CD4-positive, alpha-beta memory T cell (primary cell): Measurements from ENCODE around the gene INPP5J. TPM values are rescaled to one million over a fixed set of nuclear protein-coding genes. Genes with fewer than 3 reads are reported as not detected.
A peak's percentile ranks its signal among the peaks of the same experiment; 100 is the strongest.

Experiments
- CTCF ChIA-PET: fragments of 350-600 bp; sonication (Branson Sonifier 250); formaldehyde crosslinking; loops from one replicate; lab custom pipeline; 2021; ENCODE audit warnings: inconsistent platforms; ENCODE audit not compliant: partially characterized antibody; lab: Charles Lee
- POLR2A ChIA-PET: fragments of 350-600 bp; sonication (Branson Sonifier 250); formaldehyde crosslinking; loops from one replicate; lab custom pipeline; 2021; ENCODE audit not compliant: partially characterized antibody; lab: Charles Lee
- DNase-seq, 5 donors: peaks; one replicate each; pipeline versions ENCODE4 v3.0.0 to v3.0.0-alpha.2; 2020 to 2022; ENCODE audit warnings: mixed read lengths in 1 of 5
- H3K27ac ChIP-seq: one replicate; pipeline ENCODE4 v1.7.0; 2013; ENCODE audit warnings: low read depth, low read length
- H3K27me3 ChIP-seq: 2 replicates; pipeline ENCODE4 v1.7.0; 2013; ENCODE audit warnings: mild to moderate bottlenecking, low read length, moderate library complexity; ENCODE audit not compliant: insufficient read depth
- H3K36me3 ChIP-seq: 2 replicates; pipeline ENCODE4 v1.7.0; 2013; ENCODE audit warnings: mild to moderate bottlenecking, low read length, moderate library complexity; ENCODE audit not compliant: insufficient read depth
- H3K4me1 ChIP-seq: 2 replicates; pipeline ENCODE4 v1.7.0; 2013; ENCODE audit warnings: mild to moderate bottlenecking, low read length, moderate library complexity; ENCODE audit not compliant: insufficient read depth
- H3K4me3 ChIP-seq, 2 donors: one replicate each; pipeline ENCODE4 v1.7.0; 2013; ENCODE audit warnings: low read length in 2 of 2, mild to moderate bottlenecking in 1 of 2
- H3K9me3 ChIP-seq, 2 donors: one replicate each; pipeline ENCODE4 v1.7.0; 2013; ENCODE audit warnings: low read length in 2 of 2, control low read depth in 1 of 2; ENCODE audit not compliant: control insufficient read depth in 1 of 2
- H3K27ac Mint-ChIP-seq, 7 donors: one replicate each; pipeline ENCODE4 v1.8.0; 2020 to 2021; ENCODE audit warnings: mixed read lengths in 7 of 7, mild to moderate bottlenecking in 6 of 7, inconsistent platforms in 3 of 7, moderate library complexity in 3 of 7
- H3K27me3 Mint-ChIP-seq, 2 donors: one replicate each; pipeline ENCODE4 v1.8.0; 2020 to 2021; ENCODE audit warnings: mixed read lengths in 2 of 2
- H3K36me3 Mint-ChIP-seq, 2 donors: one replicate each; pipeline ENCODE4 v1.8.0; 2020 to 2021; ENCODE audit warnings: mixed read lengths in 2 of 2, inconsistent platforms in 1 of 2, mild to moderate bottlenecking in 1 of 2
- H3K4me1 Mint-ChIP-seq, 4 donors: one replicate each; pipeline ENCODE4 v1.8.0; 2020 to 2021; ENCODE audit warnings: mixed read lengths in 4 of 4, mild to moderate bottlenecking in 1 of 4
- H3K4me3 Mint-ChIP-seq, 8 donors: one replicate each; pipeline ENCODE4 v1.8.0; 2020 to 2021; ENCODE audit warnings: mixed read lengths in 8 of 8, mild to moderate bottlenecking in 7 of 8, moderate library complexity in 6 of 8, inconsistent platforms in 3 of 8
- H3K9me3 Mint-ChIP-seq, 8 donors: one replicate each; pipeline ENCODE4 v1.8.0; 2020 to 2021; ENCODE audit warnings: mixed read lengths in 8 of 8, mild to moderate bottlenecking in 5 of 8, inconsistent platforms in 3 of 8, moderate library complexity in 1 of 8
- intact Hi-C: fragments of 100-400 bp; cut with micrococcal nuclease; formaldehyde crosslinking; loops from one replicate; pipeline ENCODE4 v1.15.1; 2023
- polyA plus RNA-seq, 2 donors: library from polyadenylated mRNA; unstranded; fragments of 300-500 nt; fragmentation: Illumina TruSeq; gene quantifications; one replicate each; pipeline ENCODE4 v1.2.3, GENCODE V29; 2021
- total RNA-seq, 2 experiments: library from RNA; stranded (reverse); gene quantifications; one replicate each; pipeline ENCODE4 v1.2.3, GENCODE V29; 2021

Gene INPP5J
- total and polyA plus RNA-seq, 4 experiments from 2014 or later, result 0.15 to 0.22 TPM; not detected in 2

DNA sequence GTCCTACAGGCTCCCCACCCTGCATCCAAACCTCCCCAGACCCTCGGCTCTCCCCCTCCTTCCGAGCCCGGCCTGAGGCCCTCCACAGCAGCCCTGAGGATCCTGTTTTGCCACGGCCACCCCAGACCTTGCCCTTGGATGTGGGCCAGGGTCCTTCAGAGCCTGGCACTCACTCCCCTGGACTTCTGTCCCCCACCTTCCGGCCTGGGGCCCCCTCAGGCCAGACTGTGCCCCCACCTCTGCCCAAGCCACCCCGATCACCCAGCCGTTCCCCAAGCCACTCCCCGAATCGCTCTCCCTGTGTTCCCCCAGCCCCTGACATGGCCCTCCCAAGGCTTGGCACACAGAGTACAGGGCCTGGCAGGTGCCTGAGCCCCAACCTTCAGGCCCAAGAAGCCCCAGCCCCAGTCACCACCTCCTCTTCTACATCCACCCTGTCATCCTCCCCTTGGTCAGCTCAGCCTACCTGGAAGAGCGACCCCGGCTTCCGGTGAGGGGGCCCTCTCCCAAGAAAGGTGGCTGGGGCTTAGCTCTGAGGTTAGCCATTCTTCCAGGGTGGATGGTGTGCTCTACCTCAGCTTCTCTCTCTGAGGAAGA is 2.9 kb downstream of the INPP5J start:
- Mint-ChIP-seq H3K9me3 (no peaks in the 10 kb centered on the region), H3K4me1 (no peaks in the 10 kb centered on the region), H3K27me3 (peaks cover 0 to 1% of the 10 kb centered on the region in 2 donors), H3K27ac (no peak overlapping the region), H3K36me3 (no peaks in the 10 kb centered on the region), H3K4me3 (no peak overlapping the region)
- DNase-seq, result no peak
- CTCF ChIA-PET, result no interaction called here
- H3K9me3 ChIP-seq, result no peaks in the 10 kb centered on the region
- no peak overlapping the region for H3K4me3 ChIP-seq
- no peaks in the 10 kb centered on the region for H3K27me3 ChIP-seq
- POLR2A ChIA-PET, result no interaction called here
- intact Hi-C loops, result no loop called here
- no peak overlapping the region for H3K27ac ChIP-seq
- H3K4me1 ChIP-seq, result no peaks in the 10 kb centered on the region
- no peaks in the 10 kb centered on the region for H3K36me3 ChIP-seq

DNA sequence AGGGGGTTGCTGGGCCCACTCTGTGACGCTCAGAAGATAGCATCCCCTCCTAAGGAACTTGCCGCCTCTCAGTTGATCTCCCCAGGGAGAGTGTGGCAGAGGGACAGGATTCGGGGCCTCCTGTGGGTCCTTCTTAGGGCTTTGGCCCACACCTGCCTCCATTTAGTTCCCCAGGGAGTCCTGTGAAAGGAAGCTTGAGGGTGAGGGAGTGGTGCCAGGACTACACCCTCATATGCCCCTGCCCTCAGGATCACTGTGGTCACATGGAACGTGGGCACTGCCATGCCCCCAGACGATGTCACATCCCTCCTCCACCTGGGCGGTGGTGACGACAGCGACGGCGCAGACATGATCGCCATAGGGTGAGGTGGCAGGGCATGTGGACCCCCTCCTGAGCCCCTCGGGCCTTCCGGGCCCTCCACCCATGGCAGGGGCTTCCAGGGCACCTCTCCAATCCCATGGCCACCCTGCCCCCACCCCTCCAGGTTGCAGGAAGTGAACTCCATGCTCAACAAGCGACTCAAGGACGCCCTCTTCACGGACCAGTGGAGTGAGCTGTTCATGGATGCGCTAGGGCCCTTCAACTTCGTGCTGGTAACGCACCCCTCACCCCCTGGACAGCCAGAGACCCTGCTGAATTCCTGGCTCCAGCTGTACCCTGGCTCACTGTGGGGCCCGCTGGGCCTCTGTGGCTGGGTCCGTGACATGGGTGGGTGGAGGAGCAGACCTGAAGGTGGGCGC is 3.5 kb downstream of the INPP5J start:
- intact Hi-C loops, result no loop called here
- Histone ChIP-seq H3K4me1 (no peaks in the 10 kb centered on the region), H3K27ac (no peak overlapping the region), H3K27me3 (no peaks in the 10 kb centered on the region), H3K36me3 (no peaks in the 10 kb centered on the region), H3K9me3 (no peaks in the 10 kb centered on the region), H3K4me3 (no peak overlapping the region)
- Mint-ChIP-seq H3K27ac (no peak overlapping the region), H3K9me3 (no peaks in the 10 kb centered on the region), H3K36me3 (no peaks in the 10 kb centered on the region), H3K27me3 (peaks cover 0 to 1% of the 10 kb centered on the region in 2 donors), H3K4me3 (no peak overlapping the region), H3K4me1 (no peaks in the 10 kb centered on the region)
- ChIA-PET POLR2A (no interaction called here), CTCF (no interaction called here)
- DNase-seq, result no peak

DNA sequence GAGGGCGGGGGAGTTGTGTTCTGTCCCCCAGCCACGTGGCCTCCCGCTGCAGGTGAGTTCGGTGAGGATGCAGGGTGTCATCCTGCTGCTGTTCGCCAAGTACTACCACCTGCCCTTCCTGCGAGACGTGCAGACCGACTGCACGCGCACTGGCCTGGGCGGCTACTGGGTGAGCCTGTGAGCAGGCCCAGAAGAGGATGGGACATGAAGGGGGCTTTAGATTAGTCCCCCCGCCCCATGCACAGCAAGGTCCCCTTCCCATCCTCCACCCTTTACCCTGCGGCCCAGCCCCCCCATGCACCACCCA is 4.1 kb downstream of the INPP5J start:
- H3K4me3 Mint-ChIP-seq, result no peak overlapping the region
- Histone ChIP-seq H3K4me3 (no peak overlapping the region), H3K27ac (no peak overlapping the region), H3K27me3 (no peaks in the 10 kb centered on the region), H3K4me1 (no peaks in the 10 kb centered on the region), H3K36me3 (no peaks in the 10 kb centered on the region), H3K9me3 (no peaks in the 10 kb centered on the region)
- no peaks in the 10 kb centered on the region for H3K9me3 Mint-ChIP-seq
- H3K27ac Mint-ChIP-seq, result no peak overlapping the region
- no peaks in the 10 kb centered on the region for H3K36me3 Mint-ChIP-seq
- ChIA-PET POLR2A (no interaction called here), CTCF (no interaction called here)
- DNase-seq, result no peak
- intact Hi-C loops, result no loop called here
- H3K27me3 Mint-ChIP-seq, result peaks cover 0 to 1% of the 10 kb centered on the region in 2 donors
- no peaks in the 10 kb centered on the region for H3K4me1 Mint-ChIP-seq

DNA sequence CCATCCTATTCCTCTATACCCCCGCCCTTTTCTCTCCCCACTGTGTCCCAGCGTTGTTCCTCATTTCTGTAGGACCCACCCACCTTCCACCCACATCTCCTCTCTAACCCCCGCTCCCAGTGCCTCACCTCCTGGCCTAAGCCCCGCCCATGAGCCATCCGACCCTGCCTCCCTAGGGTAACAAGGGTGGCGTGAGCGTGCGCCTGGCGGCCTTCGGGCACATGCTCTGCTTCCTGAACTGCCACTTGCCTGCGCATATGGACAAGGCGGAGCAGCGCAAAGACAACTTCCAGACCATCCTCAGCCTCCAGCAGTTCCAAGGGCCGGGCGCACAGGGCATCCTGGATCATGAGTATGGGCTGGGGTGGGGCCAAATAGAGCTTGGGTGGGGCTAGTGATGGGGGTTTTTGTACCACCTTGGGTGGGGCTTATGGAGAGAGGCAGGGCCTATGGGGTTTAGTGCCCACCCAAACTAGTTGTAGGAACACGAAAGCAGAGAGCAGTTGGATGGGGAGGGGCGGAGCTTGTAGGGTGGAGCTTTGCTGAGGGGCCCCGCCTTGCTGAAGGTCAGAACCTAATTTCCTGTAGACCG is 4.5 kb downstream of the INPP5J start:
- Mint-ChIP-seq H3K4me1 (no peaks in the 10 kb centered on the region), H3K27ac (peak overlapping the region in 1 of 7 donors; percentile 37), H3K9me3 (no peaks in the 10 kb centered on the region), H3K27me3 (peaks cover 0 to 1% of the 10 kb centered on the region in 2 donors), H3K36me3 (no peaks in the 10 kb centered on the region), H3K4me3 (no peak overlapping the region)
- ChIA-PET CTCF (no interaction called here), POLR2A (no interaction called here)
- Histone ChIP-seq H3K9me3 (no peaks in the 10 kb centered on the region), H3K36me3 (no peaks in the 10 kb centered on the region), H3K4me1 (no peaks in the 10 kb centered on the region), H3K27ac (no peak overlapping the region), H3K4me3 (no peak overlapping the region), H3K27me3 (no peaks in the 10 kb centered on the region)
- intact Hi-C loops, result no loop called here
- DNase-seq, result no peak

DNA sequence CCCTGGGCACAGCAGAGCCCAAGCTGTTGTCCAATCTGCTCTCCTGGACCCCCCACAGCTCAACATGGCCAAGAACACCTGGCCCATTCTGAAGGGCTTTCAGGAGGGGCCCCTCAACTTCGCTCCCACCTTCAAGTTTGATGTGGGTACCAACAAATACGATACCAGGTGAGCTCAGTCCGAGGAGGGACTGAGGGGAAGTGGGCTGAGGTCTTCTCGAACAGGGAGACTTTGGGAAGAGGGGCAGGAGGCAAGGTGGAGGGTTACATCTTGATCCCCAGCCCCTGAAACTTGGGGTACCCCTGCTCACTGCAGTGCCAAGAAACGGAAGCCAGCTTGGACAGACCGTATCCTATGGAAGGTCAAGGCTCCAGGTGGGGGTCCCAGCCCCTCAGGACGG is 5.4 kb downstream of the INPP5J start:
- intact Hi-C loops, result no loop called here
- H3K27me3 ChIP-seq, result no peaks in the 10 kb centered on the region
- H3K27ac ChIP-seq, result no peak overlapping the region
- H3K36me3 ChIP-seq, result no peaks in the 10 kb centered on the region
- CTCF ChIA-PET, result no interaction called here
- H3K4me1 ChIP-seq, result no peaks in the 10 kb centered on the region
- no peaks in the 10 kb centered on the region for H3K4me1 Mint-ChIP-seq
- no peak for DNase-seq
- POLR2A ChIA-PET, result no interaction called here
- H3K4me3 Mint-ChIP-seq, result no peak overlapping the region
- H3K9me3 Mint-ChIP-seq, result no peaks in the 10 kb centered on the region
- no peak overlapping the region for H3K4me3 ChIP-seq
- peaks cover 0 to 1% of the 10 kb centered on the region in 2 donors for H3K27me3 Mint-ChIP-seq
- no peak overlapping the region for H3K27ac Mint-ChIP-seq
- H3K9me3 ChIP-seq, result no peaks in the 10 kb centered on the region
- no peaks in the 10 kb centered on the region for H3K36me3 Mint-ChIP-seq

DNA sequence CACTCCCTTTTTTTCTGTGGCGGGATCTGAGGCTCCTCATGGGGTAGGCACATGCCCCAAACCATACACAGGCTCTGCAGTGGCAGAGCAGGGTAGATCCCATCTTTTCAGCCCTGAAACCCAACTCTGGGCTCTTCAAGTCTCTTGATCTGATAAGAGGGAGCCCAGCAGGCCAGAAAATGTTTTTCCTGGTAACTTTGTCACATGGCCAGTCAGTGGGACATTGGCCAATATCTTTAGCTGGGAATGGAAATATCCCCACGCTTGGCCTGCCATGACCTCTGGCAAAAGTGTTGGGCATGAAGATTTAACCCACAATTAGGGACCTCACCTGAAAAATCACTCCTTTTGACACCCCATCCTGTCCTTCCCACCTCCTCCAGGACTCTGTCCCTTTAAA is 8.1 kb downstream of the INPP5J start:
- no peak overlapping the region for H3K27ac ChIP-seq
- CTCF ChIA-PET, result no interaction called here
- H3K4me3 ChIP-seq, result no peak overlapping the region
- no peak overlapping the region for H3K4me3 Mint-ChIP-seq
- no peak overlapping the region for H3K27ac Mint-ChIP-seq
- H3K36me3 ChIP-seq, result no peaks in the 10 kb centered on the region
- H3K9me3 Mint-ChIP-seq, result no peaks in the 10 kb centered on the region
- no peak for DNase-seq
- H3K36me3 Mint-ChIP-seq, result no peaks in the 10 kb centered on the region
- H3K9me3 ChIP-seq, result no peaks in the 10 kb centered on the region
- no peaks in the 10 kb centered on the region for H3K27me3 ChIP-seq
- peaks cover 0 to 1% of the 10 kb centered on the region in 2 donors for H3K27me3 Mint-ChIP-seq
- POLR2A ChIA-PET, result no interaction called here
- no peaks in the 10 kb centered on the region for H3K4me1 ChIP-seq
- no peaks in the 10 kb centered on the region for H3K4me1 Mint-ChIP-seq
- intact Hi-C loops, result no loop called here

DNA sequence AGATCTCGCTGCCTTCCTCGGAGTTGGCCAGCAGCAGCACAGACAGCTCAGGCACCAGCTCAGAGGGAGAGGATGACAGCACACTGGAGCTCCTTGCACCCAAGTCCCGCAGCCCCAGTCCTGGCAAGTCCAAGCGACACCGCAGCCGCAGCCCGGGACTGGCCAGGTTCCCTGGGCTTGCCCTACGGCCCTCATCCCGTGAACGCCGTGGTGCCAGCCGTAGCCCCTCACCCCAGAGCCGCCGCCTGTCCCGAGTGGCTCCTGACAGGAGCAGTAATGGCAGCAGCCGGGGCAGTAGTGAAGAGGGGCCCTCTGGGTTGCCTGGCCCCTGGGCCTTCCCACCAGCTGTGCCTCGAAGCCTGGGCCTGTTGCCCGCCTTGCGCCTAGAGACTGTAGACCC is 11.1 kb downstream of the INPP5J start:
- Mint-ChIP-seq H3K27ac (no peak overlapping the region), H3K4me3 (no peak overlapping the region), H3K4me1 (no peaks in the 10 kb centered on the region), H3K36me3 (no peaks in the 10 kb centered on the region), H3K9me3 (no peaks in the 10 kb centered on the region), H3K27me3 (peaks cover 0 to 3% of the 10 kb centered on the region in 2 donors)
- no peak for DNase-seq
- H3K9me3 ChIP-seq, result no peaks in the 10 kb centered on the region
- CTCF ChIA-PET, result no interaction called here
- H3K4me1 ChIP-seq, result no peaks in the 10 kb centered on the region
- no peak overlapping the region for H3K27ac ChIP-seq
- H3K36me3 ChIP-seq, result no peaks in the 10 kb centered on the region
- H3K4me3 ChIP-seq, result no peak overlapping the region
- POLR2A ChIA-PET, result interaction anchor here (0.6 kb wide), 1 partner anchor 214 kb away, joined by 3 read pairs; no protein-coding TSS in a partner anchor
- intact Hi-C loops, result no loop called here
- no peaks in the 10 kb centered on the region for H3K27me3 ChIP-seq
